ENCODE results near the gene VSNL1. TPM values are rescaled to one million over a fixed set of nuclear protein-coding genes. Genes with fewer than 3 reads are reported as not detected.
A peak's percentile ranks its signal among the peaks of the same experiment; 100 is the strongest.

The VSNL1 gene
- total RNA-seq, 1 donor from 2014 or later, result 7.7 TPM

GRCh38 chr2:17644997-17645720 lies 104.7 kb downstream of the VSNL1 start:
- DNase-seq (ENCODE audit: low spot score), result peak; percentile 5

- peak; percentile 88 for DNase-seq (ENCODE audit: low spot score)
Observed at GRCh38 chr2:17646081-17646554, 105.6 kb downstream of the VSNL1 start.

DNA sequence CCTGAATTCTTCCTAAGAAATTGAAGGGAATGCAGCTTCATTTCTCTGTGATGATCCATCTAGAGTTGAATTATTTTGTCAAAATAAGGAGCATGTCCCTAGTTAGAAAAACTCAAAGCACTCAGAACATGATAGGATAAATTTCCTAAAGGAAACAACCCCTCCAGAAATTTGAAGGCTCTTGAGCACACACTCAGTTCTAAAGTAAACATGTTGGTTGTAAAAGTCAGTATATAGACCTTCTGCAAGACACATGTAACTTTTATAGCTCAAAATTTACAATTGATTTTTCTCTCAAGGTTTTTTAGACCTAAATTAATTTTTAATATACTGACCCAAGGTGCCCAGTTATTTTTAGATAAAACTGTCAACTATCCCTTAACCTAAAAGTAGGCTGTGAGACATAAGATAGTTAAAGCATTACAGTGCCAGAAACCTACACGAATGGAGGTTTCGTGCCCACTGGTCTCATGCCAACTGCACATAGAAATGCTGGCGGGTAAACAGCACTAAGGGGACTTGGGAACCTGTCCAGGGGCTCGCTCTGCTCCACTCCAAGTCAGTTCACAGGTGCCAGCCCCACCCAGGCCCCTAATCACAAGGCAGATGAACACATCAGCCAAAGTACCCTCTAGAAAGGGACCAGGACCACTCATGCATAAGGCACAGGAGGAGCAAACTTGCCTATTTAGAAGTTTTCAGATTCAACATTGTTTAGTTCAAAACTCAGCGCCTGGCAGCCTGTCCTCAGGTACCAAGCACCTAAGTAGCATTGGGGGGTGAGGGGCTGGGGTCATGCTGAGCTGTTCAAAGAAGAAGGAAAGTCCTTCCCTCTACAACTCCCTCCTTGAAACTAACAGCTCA lies 106.6 kb downstream of the VSNL1 start:
- no peak for DNase-seq (ENCODE audit: low spot score)

- no peak for DNase-seq (ENCODE audit: low spot score)
Observed at GRCh38 chr2:17648581-17648980, 108.1 kb downstream of the VSNL1 start.

DNA sequence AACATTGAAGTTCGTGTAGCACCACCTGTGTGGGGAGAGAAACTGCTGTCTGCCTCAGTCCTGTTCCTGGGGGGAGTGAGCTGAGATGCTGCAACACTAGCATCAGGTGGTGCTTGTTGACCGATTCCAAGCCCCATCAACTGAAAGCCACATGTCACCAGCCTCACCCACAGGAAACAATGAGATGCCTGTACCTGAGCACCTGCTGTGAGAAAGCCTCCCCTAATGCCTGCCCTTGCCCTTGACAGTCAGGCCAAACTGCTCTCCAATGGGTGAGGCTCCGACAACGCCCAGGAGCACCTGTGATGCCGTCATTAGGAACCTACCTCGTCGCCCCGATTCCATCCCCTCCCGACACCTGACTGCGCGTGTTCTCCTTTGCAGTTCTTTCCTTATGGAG lies 108.5 kb downstream of the VSNL1 start:
- DNase-seq (ENCODE audit: low spot score), result no peak

- DNase-seq (ENCODE audit: low spot score), result peak; percentile 7
Observed at GRCh38 chr2:17652681-17653394, 112.3 kb downstream of the VSNL1 start.

GRCh38 chr2:17657759-17658158 lies 117.3 kb downstream of the VSNL1 start:
- DNase-seq (ENCODE audit: low spot score), result no peak

GRCh38 chr2:17658251-17658843 lies 117.9 kb downstream of the VSNL1 start:
- no peak for DNase-seq (ENCODE audit: low spot score)

DNA sequence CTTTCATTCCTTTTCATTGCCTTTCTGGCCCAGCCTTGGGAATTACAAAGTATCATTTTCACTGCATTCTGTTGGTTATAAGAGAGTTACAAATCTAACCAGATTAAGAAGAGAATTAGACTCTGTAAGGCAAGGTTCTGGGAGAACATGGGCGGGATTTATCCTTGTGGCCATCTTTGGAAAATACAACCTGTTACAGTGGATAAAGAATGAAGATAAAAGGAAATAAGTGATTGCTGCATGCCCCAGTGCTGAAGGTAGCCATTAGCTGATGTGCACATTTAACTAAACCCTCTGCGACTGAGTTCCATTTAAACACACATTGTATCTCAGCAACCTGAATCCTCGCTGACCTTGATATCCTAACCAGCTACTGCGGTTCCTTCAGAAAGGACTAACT lies 119.7 kb downstream of the VSNL1 start:
- DNase-seq (ENCODE audit: low spot score), result no peak

DNA sequence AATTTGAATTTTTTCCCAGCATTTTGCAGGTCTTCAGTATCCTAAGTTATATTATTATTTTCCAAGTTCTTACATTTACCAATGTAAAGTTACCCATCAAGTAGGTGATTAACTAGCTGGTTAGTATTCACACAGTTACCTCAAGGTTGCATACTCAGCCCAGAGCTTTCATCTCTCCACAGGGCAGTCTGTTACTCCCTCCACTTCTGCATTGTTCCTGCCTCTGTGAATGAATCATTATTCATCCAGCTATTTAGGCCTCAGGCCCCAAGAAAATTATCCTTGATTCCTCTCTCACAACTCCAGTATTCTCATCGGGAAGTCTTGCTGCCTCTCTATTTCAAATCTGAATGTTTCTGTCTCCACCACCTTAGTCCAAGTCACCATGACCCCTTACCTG lies 121.0 kb downstream of the VSNL1 start:
- no peak for DNase-seq (ENCODE audit: low spot score)

- no peak for DNase-seq (ENCODE audit: low spot score)
Observed at GRCh38 chr2:17662723-17663122, 122.2 kb downstream of the VSNL1 start.

DNA sequence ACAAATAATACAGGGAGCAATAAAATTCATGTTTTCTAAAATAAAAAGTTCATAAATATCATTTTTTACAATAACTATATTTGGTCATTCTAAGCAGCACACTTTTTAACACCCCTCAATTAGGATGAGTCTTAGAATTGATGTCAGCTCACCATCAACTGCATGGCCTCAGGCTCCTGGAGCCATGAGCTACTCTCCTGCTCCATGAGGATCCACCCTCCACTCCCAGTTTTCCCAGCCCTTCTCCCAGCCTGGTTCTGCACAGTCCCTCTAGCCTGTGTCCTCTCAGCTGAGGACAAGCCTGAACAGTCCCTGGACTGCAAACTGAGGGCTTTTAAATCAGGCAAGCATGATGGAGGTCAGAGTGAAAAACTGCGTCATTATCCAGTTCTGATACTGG lies 124.0 kb downstream of the VSNL1 start:
- DNase-seq (ENCODE audit: low spot score), result no peak

DNA sequence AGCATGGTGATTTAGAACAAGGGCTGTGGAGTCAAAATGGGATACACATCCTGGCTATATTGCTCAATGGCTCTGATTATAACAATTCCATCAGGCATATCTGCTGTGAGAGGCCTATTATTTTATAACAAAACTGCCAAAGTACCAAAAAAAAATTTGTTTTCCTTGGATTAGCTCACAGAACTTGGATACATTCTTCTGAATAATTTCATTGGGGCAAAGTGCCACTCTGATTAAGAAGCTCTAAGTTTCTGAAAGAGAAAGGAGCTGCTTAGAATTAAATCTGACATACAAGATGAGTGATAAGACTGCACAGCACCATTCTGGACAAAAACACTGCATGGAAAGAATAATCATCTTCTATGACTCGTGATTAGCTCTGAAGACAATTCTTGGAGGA lies 127.4 kb downstream of the VSNL1 start:
- no peak for DNase-seq (ENCODE audit: low spot score)

GRCh38 chr2:17672583-17673317 lies 132.3 kb downstream of the VSNL1 start:
- DNase-seq (ENCODE audit: low spot score), result no peak

GRCh38 chr2:17674817-17675216 lies 134.3 kb downstream of the VSNL1 start:
- DNase-seq (ENCODE audit: low spot score), result no peak

- no peak for DNase-seq (ENCODE audit: low spot score)
Observed at GRCh38 chr2:17680119-17680518, 139.6 kb downstream of the VSNL1 start.

DNA sequence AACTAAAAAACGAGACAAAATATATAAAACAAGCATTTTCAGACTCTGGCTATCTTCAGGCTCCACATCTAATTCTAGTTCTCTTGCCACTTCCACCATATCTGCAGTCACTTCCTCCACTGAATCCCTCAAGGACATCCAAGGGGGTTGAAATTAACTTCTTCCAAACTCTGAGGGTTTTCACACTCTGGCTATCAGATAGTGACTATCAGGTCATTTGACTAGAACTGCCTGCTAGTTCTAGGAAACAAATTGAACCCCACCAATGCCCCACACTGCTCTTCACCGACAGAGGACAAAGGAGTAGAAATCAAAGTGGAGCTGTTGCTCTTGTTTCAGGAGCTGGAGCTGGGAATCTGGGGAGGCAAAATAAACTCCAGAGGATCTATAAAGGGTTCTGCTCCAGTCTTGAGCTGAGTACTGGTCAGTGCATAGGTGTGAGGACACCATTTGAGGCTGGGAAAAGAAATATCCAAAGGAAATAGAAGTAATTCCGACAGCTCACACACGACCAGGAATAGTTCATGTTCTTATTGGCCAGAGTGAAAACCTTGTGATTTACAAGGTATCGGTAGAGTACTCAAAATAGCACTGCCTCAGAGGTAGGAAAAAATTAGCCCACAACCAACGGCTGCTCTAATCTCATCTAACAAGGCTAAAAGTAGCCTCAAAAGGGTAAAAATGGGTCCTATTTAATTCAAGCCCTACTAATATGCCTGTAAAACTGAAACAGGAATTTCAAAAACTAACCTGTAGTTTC lies 141.8 kb downstream of the VSNL1 start:
- DNase-seq (ENCODE audit: low spot score), result no peak

DNA sequence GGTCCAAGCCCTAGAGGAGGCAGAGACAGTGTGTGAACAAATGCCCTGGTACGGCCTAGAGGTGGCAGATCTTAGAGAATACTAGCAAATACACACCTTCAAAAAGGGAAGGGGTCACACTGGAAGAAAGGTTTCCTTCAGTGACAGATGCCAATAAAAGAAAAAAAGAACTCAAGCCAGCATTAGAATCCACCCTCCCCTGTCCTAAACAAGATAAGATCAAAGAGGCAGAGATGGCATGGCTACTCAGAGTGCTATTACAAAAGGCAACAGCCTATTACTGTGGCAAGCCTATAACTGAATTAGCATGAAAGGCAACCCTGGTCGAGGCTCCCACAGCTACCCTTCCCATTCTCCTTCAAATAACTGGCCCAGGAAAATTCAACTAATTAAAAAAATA lies 143.5 kb downstream of the VSNL1 start:
- no peak for DNase-seq (ENCODE audit: low spot score)

DNA sequence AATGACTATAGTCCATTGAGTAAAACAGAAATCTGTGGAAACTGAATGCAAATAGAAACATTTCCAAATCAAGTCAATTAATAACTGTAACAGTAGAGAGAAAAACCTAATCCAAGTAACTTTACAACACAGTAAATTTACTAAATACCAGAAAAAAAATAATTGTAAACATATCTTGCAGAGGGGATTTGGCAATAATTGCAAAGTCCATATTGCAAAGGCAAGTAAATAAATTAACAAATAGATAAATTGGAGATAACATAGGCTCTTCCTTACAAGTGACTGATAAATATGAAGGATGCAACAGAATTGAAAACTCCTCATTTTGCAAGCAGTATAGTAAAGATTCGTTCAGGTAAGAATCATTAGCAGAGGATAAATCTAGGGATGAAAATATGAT lies 148.1 kb downstream of the VSNL1 start:
- DNase-seq (ENCODE audit: low spot score), result no peak

DNA sequence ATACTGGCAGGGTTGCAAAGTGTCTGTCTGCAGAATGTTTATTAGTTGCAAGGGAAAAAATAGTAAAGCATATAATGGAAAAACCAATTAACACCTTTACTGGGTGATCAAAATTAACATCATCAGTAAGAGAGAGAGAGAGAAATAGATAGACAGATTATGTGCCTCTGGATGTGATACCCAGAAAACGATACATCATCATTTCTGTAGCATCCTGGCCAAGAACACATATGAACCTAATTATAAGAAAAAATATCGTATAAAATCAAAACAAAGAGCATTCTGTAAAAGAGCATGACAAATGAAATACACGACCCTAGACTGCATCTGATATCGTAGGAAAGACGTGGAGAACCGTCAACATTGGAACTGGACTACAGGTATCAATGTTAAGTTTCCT lies 148.5 kb downstream of the VSNL1 start:
- no peak for DNase-seq (ENCODE audit: low spot score)
